ENCODE data around the gene COX7A1. TPM values are rescaled to one million over a fixed set of nuclear protein-coding genes. Genes with fewer than 3 reads are reported as not detected.
"Not testable (repeated sequence)": the region's sequence is repeated elsewhere in the genome, so short reads cannot be mapped to it uniquely, and the experiment has no call there.

COX7A1 gene
- total RNA-seq, 1 donor: 18.6 TPM

DNA sequence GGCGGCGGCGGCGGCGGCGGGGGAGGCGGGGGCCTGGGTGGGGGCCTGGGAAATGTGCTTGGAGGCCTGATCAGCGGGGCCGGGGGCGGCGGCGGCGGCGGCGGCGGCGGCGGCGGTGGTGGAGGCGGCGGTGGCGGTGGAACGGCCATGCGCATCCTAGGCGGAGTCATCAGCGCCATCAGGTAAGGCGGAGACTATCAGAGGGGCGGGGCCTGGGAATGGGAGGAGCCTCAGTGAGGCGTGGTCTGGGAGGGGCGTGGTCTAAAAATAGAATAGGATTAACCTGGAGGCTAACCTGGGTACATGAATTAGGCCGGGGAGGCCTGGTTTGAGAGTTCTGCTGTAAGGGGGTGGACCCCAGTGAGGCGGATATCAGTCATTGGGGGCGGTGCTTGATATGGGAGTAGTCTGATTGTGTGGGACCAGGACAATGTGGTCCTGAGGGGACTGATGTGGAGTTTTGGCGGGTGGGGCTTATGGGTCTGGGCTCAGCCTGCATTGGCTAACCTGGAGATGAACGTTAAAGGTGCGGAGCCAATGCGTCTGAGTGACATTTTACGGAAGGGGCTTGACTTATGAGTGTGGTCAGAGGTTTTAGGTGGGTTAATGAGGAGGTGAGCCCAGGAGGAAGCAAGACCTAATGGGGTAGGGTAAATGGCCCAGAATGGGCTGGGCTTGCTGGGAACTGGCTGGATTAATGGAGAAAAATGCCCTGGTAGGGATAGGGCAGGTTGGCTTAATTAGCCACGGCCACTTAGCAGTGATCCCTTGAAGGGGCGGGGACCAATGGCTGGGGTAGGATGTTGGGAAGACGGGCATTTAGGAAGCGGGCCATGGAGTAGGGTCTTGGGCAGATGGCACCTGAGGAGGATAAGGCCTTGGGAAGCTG lies 11.0 kb downstream of the COX7A1 start:
- TF ChIP-seq, protein P1, sequence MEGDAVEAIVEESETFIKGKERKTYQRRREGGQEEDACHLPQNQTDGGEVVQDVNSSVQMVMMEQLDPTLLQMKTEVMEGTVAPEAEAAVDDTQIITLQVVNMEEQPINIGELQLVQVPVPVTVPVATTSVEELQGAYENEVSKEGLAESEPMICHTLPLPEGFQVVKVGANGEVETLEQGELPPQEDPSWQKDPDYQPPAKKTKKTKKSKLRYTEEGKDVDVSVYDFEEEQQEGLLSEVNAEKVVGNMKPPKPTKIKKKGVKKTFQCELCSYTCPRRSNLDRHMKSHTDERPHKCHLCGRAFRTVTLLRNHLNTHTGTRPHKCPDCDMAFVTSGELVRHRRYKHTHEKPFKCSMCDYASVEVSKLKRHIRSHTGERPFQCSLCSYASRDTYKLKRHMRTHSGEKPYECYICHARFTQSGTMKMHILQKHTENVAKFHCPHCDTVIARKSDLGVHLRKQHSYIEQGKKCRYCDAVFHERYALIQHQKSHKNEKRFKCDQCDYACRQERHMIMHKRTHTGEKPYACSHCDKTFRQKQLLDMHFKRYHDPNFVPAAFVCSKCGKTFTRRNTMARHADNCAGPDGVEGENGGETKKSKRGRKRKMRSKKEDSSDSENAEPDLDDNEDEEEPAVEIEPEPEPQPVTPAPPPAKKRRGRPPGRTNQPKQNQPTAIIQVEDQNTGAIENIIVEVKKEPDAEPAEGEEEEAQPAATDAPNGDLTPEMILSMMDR (IDR thresholded peaks at IDR 0.05; ENCODE audit: insufficient read depth, low read depth, low read length): no peak
- H3K4me3 ChIP-seq (ENCODE audit: low read depth, low read length): peak overlapping the region; percentile 83
- peak; percentile 78 for DNase-seq (ENCODE audit: low read depth)

DNA sequence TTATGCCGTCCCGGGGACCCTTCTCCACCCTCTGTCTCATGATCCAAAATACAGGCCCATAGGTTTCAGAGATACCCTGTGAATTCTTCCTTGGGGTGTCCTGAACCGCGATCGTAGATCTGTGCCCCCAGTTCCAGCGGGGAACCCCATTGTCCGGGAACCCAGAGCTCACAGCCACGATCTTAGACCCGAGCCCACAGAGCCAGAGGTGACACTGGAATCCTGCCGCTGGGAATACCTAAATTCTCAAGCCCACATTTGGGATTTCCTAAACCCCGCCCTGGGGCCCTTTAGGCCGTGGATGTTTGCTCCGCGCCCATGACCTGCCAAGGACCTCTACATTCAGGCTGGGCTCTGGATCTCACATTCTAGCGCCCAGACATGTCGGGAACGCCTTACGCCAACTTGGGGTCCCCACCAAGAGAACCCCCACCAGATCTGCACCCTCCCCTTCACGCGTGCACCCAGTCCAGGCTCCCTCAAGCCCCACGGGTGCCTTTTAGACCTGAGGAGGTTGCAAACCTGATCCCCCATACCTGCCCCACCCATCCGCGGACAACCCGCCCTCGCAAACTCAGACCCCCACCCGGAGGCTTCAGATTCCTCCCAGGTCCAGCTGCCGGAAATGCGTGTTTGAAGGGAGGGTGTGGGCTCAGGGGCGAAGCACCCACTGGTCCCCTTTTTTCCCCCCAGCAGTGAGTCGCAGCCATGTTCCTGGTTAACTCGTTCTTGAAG lies 11.8 kb downstream of the COX7A1 start:
- peak overlapping the region; percentile 83 for H3K4me3 ChIP-seq (ENCODE audit: low read depth, low read length)
- DNase-seq (ENCODE audit: low read depth): peak; percentile 44
- TF ChIP-seq, protein P1 (IDR thresholded peaks at IDR 0.05; ENCODE audit: insufficient read depth, low read depth, low read length): no peak

DNA sequence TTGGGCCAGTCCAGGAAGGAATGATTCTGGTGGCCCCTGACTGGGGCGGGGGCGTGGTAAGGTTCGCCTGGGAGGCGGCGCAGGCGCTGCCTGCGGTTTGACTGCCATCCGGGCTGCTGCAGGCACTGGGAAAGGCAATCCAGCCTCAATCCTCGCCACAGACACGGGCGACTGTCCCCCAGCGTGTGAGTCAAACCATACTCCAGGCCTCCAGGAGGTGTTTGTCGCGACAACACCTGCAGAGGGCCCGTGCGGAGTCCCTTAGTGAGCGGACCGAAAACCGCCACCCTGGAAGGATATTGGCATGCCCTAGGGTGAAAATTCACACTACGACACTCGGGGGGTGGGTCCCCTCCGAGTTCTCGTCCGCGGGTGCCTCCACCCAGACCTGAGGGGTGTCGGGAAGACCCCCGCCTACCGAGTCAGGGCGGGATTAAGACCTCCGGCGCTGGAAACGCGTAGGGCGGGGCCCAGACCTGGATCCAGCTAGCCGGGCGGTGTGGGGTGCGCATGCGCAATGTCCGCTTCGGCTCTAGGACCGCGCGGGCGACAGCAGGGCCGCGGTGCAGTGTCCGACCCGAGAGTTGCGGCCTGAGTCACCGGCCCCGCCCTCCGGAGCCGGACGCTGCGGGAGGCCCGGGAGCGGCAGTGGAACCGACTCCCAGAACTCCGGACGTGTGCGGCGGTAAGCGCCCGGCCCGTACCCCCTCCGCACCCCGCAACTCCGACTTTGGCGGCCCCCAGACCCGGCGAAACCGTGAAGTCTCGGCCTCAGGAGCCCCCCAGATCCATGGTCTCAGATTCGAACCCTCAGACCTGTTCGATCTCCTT lies 12.6 kb downstream of the COX7A1 start, which contains the start of gene CAPNS1:
Gene CAPNS1, plus strand, starts transcription at position 594 of the 831 bp plus-strand sequence. CDS start 946 bp downstream, outside the sequence.
- peak within 1 kb of the TSS; percentile 83 for H3K4me3 ChIP-seq (ENCODE audit: low read depth, low read length)
- peak; percentile 95 for DNase-seq (ENCODE audit: low read depth)
- TF ChIP-seq, protein P1 (IDR thresholded peaks at IDR 0.05; ENCODE audit: insufficient read depth, low read depth, low read length): no peak

DNA sequence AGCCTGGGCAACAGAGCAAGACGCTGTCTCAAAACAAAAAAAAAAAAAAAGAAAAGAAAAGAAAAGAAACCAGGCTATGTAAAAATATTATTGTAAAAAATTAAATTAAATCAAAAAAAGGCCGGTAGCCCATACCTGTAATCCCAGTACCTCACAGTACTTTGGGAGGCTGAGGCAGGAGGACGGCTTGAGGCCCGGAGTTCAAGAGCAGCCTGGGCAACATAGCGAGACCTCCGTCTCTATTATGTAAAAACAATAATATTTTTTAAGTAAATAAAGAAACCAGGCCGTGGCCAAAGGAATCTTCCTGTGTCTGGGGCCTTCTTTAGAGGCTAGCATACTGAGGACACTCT lies 13.2 kb downstream of the COX7A1 start:
- no peak for DNase-seq (ENCODE audit: low read depth)
- TF ChIP-seq, protein P1 (IDR thresholded peaks at IDR 0.05; ENCODE audit: insufficient read depth, low read depth, low read length): no peak
- H3K4me3 ChIP-seq (ENCODE audit: low read depth, low read length): peak overlapping the region; percentile 83

DNA sequence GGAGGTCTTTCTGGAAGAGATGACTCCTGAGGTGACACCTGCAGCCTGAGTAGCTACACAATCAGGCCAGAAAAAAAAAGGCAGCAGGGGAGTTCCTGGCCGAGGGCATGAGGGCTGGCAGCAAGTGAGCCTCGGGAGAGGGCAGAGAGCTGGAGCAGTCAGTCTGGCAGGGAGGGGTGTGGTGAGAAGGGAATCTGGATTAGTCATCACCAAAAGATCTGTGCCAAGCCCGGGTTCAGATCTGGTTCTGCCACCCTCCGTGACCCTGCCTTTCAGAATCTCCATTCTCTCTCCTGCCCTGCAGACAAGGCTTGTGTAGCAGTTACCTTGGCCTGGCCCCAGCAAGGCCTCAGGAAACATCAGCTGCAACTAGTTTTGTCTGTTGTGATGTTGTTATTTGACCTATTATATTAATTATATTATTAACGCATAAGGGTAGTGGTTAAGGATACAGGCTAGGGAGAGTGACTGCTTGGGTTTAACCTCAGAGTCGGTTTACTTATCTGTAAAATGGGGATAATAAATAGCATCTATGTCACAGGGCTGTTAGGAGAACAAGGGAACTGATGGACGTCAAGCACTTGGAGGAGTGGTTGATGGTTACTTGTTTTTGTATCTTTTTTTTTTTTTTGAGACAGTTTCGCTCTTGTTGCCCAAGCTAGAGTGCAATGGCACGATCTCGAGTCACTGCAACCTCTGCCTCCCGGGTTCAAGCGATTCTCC lies 15.1 kb downstream of the COX7A1 start:
- H3K4me3 ChIP-seq (ENCODE audit: low read depth, low read length): no peak overlapping the region
- DNase-seq (ENCODE audit: low read depth): peak; percentile 17
- TF ChIP-seq, protein P1 (IDR thresholded peaks at IDR 0.05; ENCODE audit: insufficient read depth, low read depth, low read length): no peak

DNA sequence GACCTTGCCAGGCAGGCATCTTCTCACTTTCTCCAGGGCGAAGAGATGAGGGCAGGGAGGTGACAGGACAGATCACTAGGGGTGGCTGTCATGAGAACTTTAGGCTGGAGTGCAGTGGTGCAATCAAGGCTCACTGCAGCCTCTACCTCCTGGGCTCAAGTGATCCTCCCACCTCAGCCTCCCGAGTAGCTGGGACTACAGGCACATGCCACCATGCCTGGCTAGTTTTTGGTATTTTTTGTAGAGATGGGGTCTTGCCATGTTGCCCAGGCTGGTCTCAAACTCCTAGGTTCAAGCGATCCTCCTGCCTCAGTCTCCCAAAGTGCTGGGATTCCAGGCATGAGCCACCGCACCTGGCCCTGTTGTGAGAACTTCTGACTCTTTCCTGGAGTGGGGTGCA lies 17.4 kb downstream of the COX7A1 start:
- DNase-seq (ENCODE audit: low read depth); H3K4me3 ChIP-seq (ENCODE audit: low read depth, low read length): not testable (repeated sequence)

DNA sequence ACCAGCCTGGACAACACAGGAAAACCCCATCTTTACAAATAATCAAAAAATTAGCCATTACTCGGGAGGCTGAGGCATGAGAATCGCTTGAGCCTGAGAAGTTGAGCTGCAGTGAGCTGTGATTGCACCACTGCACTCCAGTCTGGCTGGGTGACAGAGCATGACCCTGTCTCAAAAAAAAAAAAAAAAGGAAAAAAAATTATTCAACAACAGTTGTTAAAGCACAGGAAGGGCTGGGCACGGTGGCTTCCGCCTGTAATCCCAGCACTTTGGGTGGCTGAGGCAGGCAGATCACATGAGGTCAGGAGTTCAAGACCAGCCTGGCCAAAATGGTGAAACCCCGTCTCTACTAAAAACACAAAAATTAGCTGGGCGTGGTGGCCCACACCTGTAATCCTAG lies 21.0 kb downstream of the COX7A1 start:
- not testable (repeated sequence) for DNase-seq (ENCODE audit: low read depth); H3K4me3 ChIP-seq (ENCODE audit: low read depth, low read length)

Data from fibroblast of villous mesenchyme (primary cell).